Upper lobe of right lung (tissue), 1 donor: Measurements from ENCODE around the gene DAPK2. TPM values are rescaled to one million over a fixed set of nuclear protein-coding genes. Genes with fewer than 3 reads are reported as not detected.

Source experiments
- ATAC-seq: fragments of 200-7000 bp; cut with Tn5 transposase; one replicate; pipeline ENCODE4 v1.9.1; 2020; ENCODE audit warnings: mild to moderate bottlenecking, moderate library complexity
- DNase-seq: peaks from one replicate; pipeline ENCODE4 v3.0.0-alpha.2; 2020
- H3K27ac ChIP-seq: fragments of 200-600 bp; one replicate; pipeline ENCODE4 v1.8.0; 2022
- H3K27me3 ChIP-seq: fragments of 200-600 bp; one replicate; pipeline ENCODE4 v1.8.0; 2022; ENCODE audit warnings: mild to moderate bottlenecking
- H3K36me3 ChIP-seq: fragments of 200-600 bp; one replicate; pipeline ENCODE4 v1.8.0; 2022
- H3K4me1 ChIP-seq: fragments of 200-600 bp; one replicate; pipeline ENCODE4 v1.8.0; 2022
- H3K4me3 ChIP-seq: fragments of 200-600 bp; one replicate; pipeline ENCODE4 v1.8.0; 2022; ENCODE audit warnings: mild to moderate bottlenecking
- H3K9me3 ChIP-seq: fragments of 200-600 bp; one replicate; pipeline ENCODE4 v1.8.0; 2022
- CTCF ChIP-seq: fragments of 200-600 bp; IDR thresholded peaks from one replicate; pipeline ENCODE4 v1.8.0; 2022; ENCODE audit warnings: antibody characterized with exemption
- intact Hi-C: fragments of 100-400 bp; cut with DNase I; formaldehyde crosslinking; loops from one replicate; pipeline ENCODE4 v1.11.0; 2022
- total RNA-seq: library from RNA; stranded (reverse); fragmentation: NEBNext Ultra II Directional; extraction: Animal tissue kit (Norgen Biotek cat#: 25700); gene quantifications from one replicate; pipeline ENCODE4 v1.2.1, GENCODE V29; 2021
- donor health status: DM: no; HTN: yes; CAD: no; lungs with severe emphysema.

DAPK2 gene
- total RNA-seq, 1 donor from 2014 or later, result 73.3 TPM

- Histone ChIP-seq H3K9me3 (no peaks in the 10 kb centered on the region), H3K36me3 (no peaks in the 10 kb centered on the region), H3K27ac (no peak overlapping the region), H3K4me1 (no peaks in the 10 kb centered on the region), H3K4me3 (no peak overlapping the region), H3K27me3 (no peaks in the 10 kb centered on the region)
- DNase-seq (no peak), ATAC-seq (no peak)
- TF ChIP-seq CTCF, result peak; percentile 36
- intact Hi-C loops, result no loop called here
These were observed 130.2 kb downstream of the DAPK2 start for GRCh38 chr15:63915873-63916771.

- intact Hi-C loops, result no loop called here
- Histone ChIP-seq H3K4me1 (peaks cover under 1% of the 10 kb centered on the region), H3K27me3 (no peaks in the 10 kb centered on the region), H3K27ac (no peak overlapping the region), H3K9me3 (no peaks in the 10 kb centered on the region), H3K4me3 (no peak overlapping the region), H3K36me3 (no peaks in the 10 kb centered on the region)
- ATAC-seq (no peak), DNase-seq (no peak)
- no peak for TF ChIP-seq CTCF
These were observed 130.9 kb downstream of the DAPK2 start for GRCh38 chr15:63915209-63915872.

- TF ChIP-seq CTCF, result no peak
- Histone ChIP-seq H3K4me1 (peaks cover 9% of the 10 kb centered on the region), H3K4me3 (no peak overlapping the region), H3K27me3 (no peaks in the 10 kb centered on the region), H3K9me3 (no peaks in the 10 kb centered on the region), H3K27ac (no peak overlapping the region), H3K36me3 (no peaks in the 10 kb centered on the region)
- intact Hi-C loops, result no loop called here
- no peak for ATAC-seq
- no peak for DNase-seq
These were observed 132.4 kb downstream of the DAPK2 start for GRCh38 chr15:63913786-63914315.

- TF ChIP-seq CTCF, result no peak
- Histone ChIP-seq H3K27me3 (no peaks in the 10 kb centered on the region), H3K9me3 (no peaks in the 10 kb centered on the region), H3K36me3 (no peaks in the 10 kb centered on the region), H3K4me3 (no peak overlapping the region), H3K27ac (no peak overlapping the region), H3K4me1 (peaks cover 9% of the 10 kb centered on the region)
- DNase-seq (no peak), ATAC-seq (no peak)
- intact Hi-C loops, result no loop called here
These were observed 132.9 kb downstream of the DAPK2 start for GRCh38 chr15:63913336-63913735.

- ATAC-seq (peak; percentile 6), DNase-seq (no peak)
- no peak overlapping the region for H3K27ac ChIP-seq
- H3K36me3 ChIP-seq, result peaks cover 9% of the 10 kb centered on the region
- H3K4me3 ChIP-seq, result no peak overlapping the region
- no peaks in the 10 kb centered on the region for H3K9me3 ChIP-seq
- TF ChIP-seq CTCF, result no peak
- peaks cover 9% of the 10 kb centered on the region for H3K4me1 ChIP-seq
- intact Hi-C loops, result no loop called here
- no peaks in the 10 kb centered on the region for H3K27me3 ChIP-seq
These were observed 134.1 kb downstream of the DAPK2 start for GRCh38 chr15:63912061-63912615.
